Activated T-cell treated with anti-CD3 and anti-CD28 coated beads, Interleukin-2, amount 50 U/mL, for 4 hours (primary cell): ENCODE data around the gene SHROOM3. TPM values are rescaled to one million over a fixed set of nuclear protein-coding genes. Genes with fewer than 3 reads are reported as not detected.

Experiments used
- ATAC-seq, 2 donors: fragments of 200-7000 bp; cut with Tn5 transposase; one replicate each; pipeline ENCODE4 v1.10.0; 2021
- DNase-seq: peaks from one replicate; pipeline ENCODE4 v3.0.0-alpha.2; 2020
- H3K27me3 Mint-ChIP-seq: one replicate; pipeline ENCODE4 v1.8.0; 2021; ENCODE audit warnings: low read depth, mixed read lengths
- H3K36me3 Mint-ChIP-seq: one replicate; pipeline ENCODE4 v1.8.0; 2022; ENCODE audit warnings: mixed read lengths; ENCODE audit not compliant: insufficient read depth
- H3K4me1 Mint-ChIP-seq: one replicate; pipeline ENCODE4 v1.8.0; 2021; ENCODE audit warnings: low read depth, mixed read lengths
- H3K4me3 Mint-ChIP-seq: one replicate; pipeline ENCODE4 v1.8.0; 2021; ENCODE audit warnings: mild to moderate bottlenecking, moderate library complexity, mixed read lengths
- H3K9me3 Mint-ChIP-seq: one replicate; pipeline ENCODE4 v1.8.0; 2021; ENCODE audit warnings: mixed read lengths
- total RNA-seq, 3 donors: library from RNA; stranded (reverse); gene quantifications; one replicate each; pipeline ENCODE4 v1.2.1, GENCODE V29; 2021

Gene SHROOM3
- total RNA-seq, 3 donors from 2014 or later, result 0.05 to 0.33 (median 0.08) TPM

GRCh38 chr4:76626686-76627465, 191.8 kb downstream of the SHROOM3 start:
- ATAC-seq (no peak), DNase-seq (no peak)
- H3K36me3 Mint-ChIP-seq, result no peaks in the 10 kb centered on the region
- H3K27me3 Mint-ChIP-seq, result peaks cover 28% of the 10 kb centered on the region
- no peaks in the 10 kb centered on the region for H3K9me3 Mint-ChIP-seq
- H3K4me3 Mint-ChIP-seq, result no peak overlapping the region
- H3K4me1 Mint-ChIP-seq, result no peaks in the 10 kb centered on the region

- Mint-ChIP-seq H3K36me3 (no peaks in the 10 kb centered on the region), H3K4me3 (no peak overlapping the region), H3K9me3 (no peaks in the 10 kb centered on the region), H3K4me1 (no peaks in the 10 kb centered on the region), H3K27me3 (peaks cover 28% of the 10 kb centered on the region)
- no peak for ATAC-seq
- no peak for DNase-seq
These were observed 193.2 kb downstream of the SHROOM3 start for GRCh38 chr4:76628251-76628650.

- H3K27me3 Mint-ChIP-seq, result peaks cover 24% of the 10 kb centered on the region
- ATAC-seq, result no peak
- H3K4me1 Mint-ChIP-seq, result no peaks in the 10 kb centered on the region
- no peak overlapping the region for H3K4me3 Mint-ChIP-seq
- DNase-seq, result no peak
- H3K36me3 Mint-ChIP-seq, result no peaks in the 10 kb centered on the region
- no peaks in the 10 kb centered on the region for H3K9me3 Mint-ChIP-seq
These were observed 195.7 kb downstream of the SHROOM3 start for GRCh38 chr4:76630741-76631140.

GRCh38 chr4:76634220-76634619, 199.2 kb downstream of the SHROOM3 start:
- Mint-ChIP-seq H3K4me1 (no peaks in the 10 kb centered on the region), H3K4me3 (no peak overlapping the region), H3K27me3 (peaks cover 16% of the 10 kb centered on the region), H3K9me3 (no peaks in the 10 kb centered on the region), H3K36me3 (no peaks in the 10 kb centered on the region)
- DNase-seq (no peak), ATAC-seq (no peak)

- no peaks in the 10 kb centered on the region for H3K36me3 Mint-ChIP-seq
- ATAC-seq, result no peak
- H3K27me3 Mint-ChIP-seq, result peaks cover 6% of the 10 kb centered on the region
- H3K4me3 Mint-ChIP-seq, result no peak overlapping the region
- H3K9me3 Mint-ChIP-seq, result no peaks in the 10 kb centered on the region
- no peaks in the 10 kb centered on the region for H3K4me1 Mint-ChIP-seq
- DNase-seq, result no peak
These were observed 202.8 kb downstream of the SHROOM3 start for GRCh38 chr4:76637712-76638361.

GRCh38 chr4:76639288-76639687, 204.3 kb downstream of the SHROOM3 start:
- ATAC-seq (no peak), DNase-seq (no peak)
- peaks cover 4% of the 10 kb centered on the region for H3K27me3 Mint-ChIP-seq
- H3K9me3 Mint-ChIP-seq, result no peaks in the 10 kb centered on the region
- no peaks in the 10 kb centered on the region for H3K4me1 Mint-ChIP-seq
- H3K4me3 Mint-ChIP-seq, result no peak overlapping the region
- no peaks in the 10 kb centered on the region for H3K36me3 Mint-ChIP-seq

- H3K4me3 Mint-ChIP-seq, result no peak overlapping the region
- H3K27me3 Mint-ChIP-seq, result peaks cover 4% of the 10 kb centered on the region
- no peaks in the 10 kb centered on the region for H3K4me1 Mint-ChIP-seq
- ATAC-seq, result no peak
- H3K9me3 Mint-ChIP-seq, result no peaks in the 10 kb centered on the region
- no peaks in the 10 kb centered on the region for H3K36me3 Mint-ChIP-seq
- no peak for DNase-seq
These were observed 205.4 kb downstream of the SHROOM3 start for GRCh38 chr4:76640353-76640910.

GRCh38 chr4:76641351-76641750, 206.3 kb downstream of the SHROOM3 start:
- peaks cover 5% of the 10 kb centered on the region for H3K27me3 Mint-ChIP-seq
- no peaks in the 10 kb centered on the region for H3K36me3 Mint-ChIP-seq

GRCh38 chr4:76641758-76642157, 206.7 kb downstream of the SHROOM3 start:
- DNase-seq (no peak), ATAC-seq (no peak)
- Mint-ChIP-seq H3K4me1 (no peaks in the 10 kb centered on the region), H3K9me3 (no peaks in the 10 kb centered on the region), H3K27me3 (peaks cover 7% of the 10 kb centered on the region), H3K4me3 (no peak overlapping the region), H3K36me3 (no peaks in the 10 kb centered on the region)

More at GRCh38 chr4:76641351-76641750, 206.3 kb downstream of the SHROOM3 start:
- no peak overlapping the region for H3K4me3 Mint-ChIP-seq
- H3K4me1 Mint-ChIP-seq, result no peaks in the 10 kb centered on the region
- no peaks in the 10 kb centered on the region for H3K9me3 Mint-ChIP-seq
- ATAC-seq, result no peak
- no peak for DNase-seq

- no peak for ATAC-seq
- Mint-ChIP-seq H3K27me3 (peaks cover 9% of the 10 kb centered on the region), H3K36me3 (no peaks in the 10 kb centered on the region), H3K4me1 (no peaks in the 10 kb centered on the region), H3K9me3 (no peaks in the 10 kb centered on the region), H3K4me3 (no peak overlapping the region)
- DNase-seq, result no peak
These were observed 209.9 kb downstream of the SHROOM3 start for GRCh38 chr4:76644831-76645485.

- Mint-ChIP-seq H3K4me3 (no peak overlapping the region), H3K27me3 (peaks cover 13% of the 10 kb centered on the region), H3K4me1 (no peaks in the 10 kb centered on the region), H3K9me3 (no peaks in the 10 kb centered on the region), H3K36me3 (no peaks in the 10 kb centered on the region)
- ATAC-seq (no peak), DNase-seq (no peak)
These were observed 214.1 kb downstream of the SHROOM3 start for GRCh38 chr4:76649086-76649485.

GRCh38 chr4:76651616-76652015, 216.6 kb downstream of the SHROOM3 start:
- Mint-ChIP-seq H3K4me3 (no peak overlapping the region), H3K36me3 (no peaks in the 10 kb centered on the region), H3K9me3 (no peaks in the 10 kb centered on the region), H3K4me1 (no peaks in the 10 kb centered on the region), H3K27me3 (peaks cover 10% of the 10 kb centered on the region)
- no peak for DNase-seq
- no peak for ATAC-seq

GRCh38 chr4:76652389-76652788, 217.4 kb downstream of the SHROOM3 start:
- no peaks in the 10 kb centered on the region for H3K36me3 Mint-ChIP-seq
- DNase-seq (no peak), ATAC-seq (no peak)
- H3K4me3 Mint-ChIP-seq, result no peak overlapping the region
- H3K27me3 Mint-ChIP-seq, result peaks cover 6% of the 10 kb centered on the region
- no peaks in the 10 kb centered on the region for H3K9me3 Mint-ChIP-seq
- no peaks in the 10 kb centered on the region for H3K4me1 Mint-ChIP-seq

GRCh38 chr4:76654084-76654483, 219.1 kb downstream of the SHROOM3 start:
- DNase-seq, result no peak
- Mint-ChIP-seq H3K36me3 (no peaks in the 10 kb centered on the region), H3K4me1 (no peaks in the 10 kb centered on the region), H3K4me3 (no peak overlapping the region), H3K9me3 (no peaks in the 10 kb centered on the region), H3K27me3 (peaks cover 6% of the 10 kb centered on the region)
- no peak for ATAC-seq
